HepG2 (cell line): ENCODE results near the gene ZNF771. TPM values are rescaled to one million over a fixed set of nuclear protein-coding genes. Genes with fewer than 3 reads are reported as not detected.

Source experiments
- ATAC-seq: fragments of 200-7000 bp; cut with Tn5 transposase; 3 replicates; pipeline ENCODE4 v1.9.1; 2020; ENCODE audit warnings: mild to moderate bottlenecking, moderate library complexity
- BruUV-seq: library from RNA; stranded (reverse); fragments of 400-500 nt; replicated peaks from 2 replicates; lab custom pipeline; 2021; lab: Mats Ljungman, UMichigan
- CTCF ChIA-PET: fragments of 300-600 bp; formaldehyde crosslinking; extraction: SDS; loops from one replicate; lab custom pipeline; 2021; ENCODE audit warnings: low total read pairs, inconsistent platforms, low intra/inter-chr PET ratio; lab: Yijun Ruan, JAX
- POLR2A ChIA-PET: fragments of 350-600 bp; sonication (Branson Sonifier 250); formaldehyde crosslinking; loops from one replicate; lab custom pipeline; 2020; ENCODE audit warnings: antibody characterized with exemption, inconsistent platforms; lab: Yijun Ruan, JAX
- DNase-seq: peaks from one replicate; pipeline ENCODE4 v3.0.0-alpha.2; 2015; ENCODE audit warnings: low spot score
- FAIRE-seq: peaks from 3 replicates; lab custom pipeline; 2011; peaks lifted over from hg19 to GRCh38; lab: Jason Lieb, UNC
- H2AFZ ChIP-seq: one replicate; pipeline ENCODE4 v1.6.1; 2011; ENCODE audit warnings: low read length, inconsistent platforms
- H3K27ac ChIP-seq: fragments of 300-600 bp; 3 replicates; pipeline ENCODE4 v1.8.0; 2011; ENCODE audit warnings: mixed run types, mild to moderate bottlenecking, mixed read lengths, low read length, inconsistent platforms; ENCODE audit not compliant: insufficient read depth; ENCODE audit errors: extremely low read length
- H3K27me3 ChIP-seq, 2 experiments: fragments of 200-600 bp in 1 of 2; 2 replicates in 1 of 2; 3 replicates in 1 of 2; pipeline versions ENCODE4 v1.6.0 to v1.8.0; 2011; ENCODE audit warnings: low read length in 2 of 2, mild to moderate bottlenecking in 2 of 2, moderate library complexity in 2 of 2, inconsistent platforms in 1 of 2; ENCODE audit not compliant: insufficient read depth in 2 of 2, control insufficient read depth in 1 of 2
- H3K36me3 ChIP-seq, 2 experiments: fragments of 200-600 bp in 1 of 2; replicated peaks in 1 of 2; 2 replicates in 1 of 2; 3 replicates in 1 of 2; pipeline versions ENCODE4 v1.5.1 to v1.8.0; 2011; ENCODE audit warnings: low read length in 2 of 2, inconsistent platforms in 1 of 2; ENCODE audit not compliant: insufficient read depth in 2 of 2, control insufficient read depth in 1 of 2
- H3K4me1 ChIP-seq: 2 replicates; pipeline ENCODE4 v1.5.1; 2012; ENCODE audit warnings: low read length, inconsistent platforms; ENCODE audit not compliant: insufficient read depth
- H3K4me2 ChIP-seq: 2 replicates; pipeline ENCODE4 v1.6.0; 2011; ENCODE audit warnings: low read depth, low read length, inconsistent platforms
- H3K4me3 ChIP-seq, 3 experiments: fragments of 200-600 bp in 1 of 3; sonication (generic), shearing (Covaris generic) in 1 of 3; replicated peaks in 1 of 3; 2 replicates each; pipeline ENCODE4 v1.5.1; 2011 to 2016; ENCODE audit warnings: low read length in 3 of 3, inconsistent platforms in 2 of 3, low read depth in 2 of 3, mild to moderate bottlenecking in 2 of 3, control low read depth in 1 of 3, mixed read lengths in 1 of 3; ENCODE audit not compliant: insufficient read depth in 1 of 3
- H3K79me2 ChIP-seq: one replicate; pipeline ENCODE4 v1.6.1; 2011; ENCODE audit warnings: low read length, inconsistent platforms; ENCODE audit not compliant: insufficient read depth
- H3K9ac ChIP-seq: 2 replicates; pipeline ENCODE4 v1.6.0; 2011; ENCODE audit warnings: mild to moderate bottlenecking, low read depth, low read length, inconsistent platforms; ENCODE audit not compliant: insufficient read depth
- H3K9me3 ChIP-seq: 2 replicates; pipeline ENCODE4 v1.5.1; 2012; ENCODE audit warnings: mild to moderate bottlenecking, low read length
- H4K20me1 ChIP-seq: 2 replicates; pipeline ENCODE4 v1.6.0; 2011; ENCODE audit warnings: inconsistent platforms, mild to moderate bottlenecking, low read length, moderate library complexity; ENCODE audit not compliant: insufficient read depth
- AGO2 ChIP-seq: fragments of 200-400 bp; formaldehyde crosslinking; optimal IDR thresholded peaks from 2 replicates; pipeline ENCODE3; 2017; ENCODE audit warnings: mild to moderate bottlenecking, low read depth, low read length, moderate library complexity
- ARID3A ChIP-seq: IDR thresholded peaks from 2 replicates; pipeline ENCODE4 v1.6.1; 2012; ENCODE audit warnings: low read depth, low read length, improper control_type of control experiment
- CREB3 ChIP-seq: sonication (generic); formaldehyde crosslinking; IDR thresholded peaks from 2 replicates; pipeline ENCODE4 v1.5.0; 2020; ENCODE audit warnings: missing genetic modification reagents
- RBFOX2 ChIP-seq: fragments of 200-400 bp; formaldehyde crosslinking; IDR thresholded peaks from 2 replicates; pipeline ENCODE4 v1.6.1; 2017; ENCODE audit warnings: low read depth, mild to moderate bottlenecking, low read length
- RFX5 ChIP-seq: IDR thresholded peaks from 2 replicates; pipeline ENCODE4 v1.6.1; 2011; ENCODE audit warnings: low read depth, low read length, improper control_type of control experiment
- SKIL ChIP-seq: sonication (generic); formaldehyde crosslinking; IDR thresholded peaks from 2 replicates; pipeline ENCODE4 v1.8.0; 2022; ENCODE audit warnings: missing genetic modification reagents, mild to moderate bottlenecking, moderate library complexity, borderline replicate concordance
- ZC3H13 ChIP-seq: sonication (generic); formaldehyde crosslinking; IDR thresholded peaks from 2 replicates; pipeline ENCODE4 v1.8.1; 2023; ENCODE audit warnings: mild to moderate bottlenecking, missing genetic modification reagents, moderate library complexity
- ZKSCAN1 ChIP-seq: fragments of 150-350 bp; IDR thresholded peaks from 2 replicates; pipeline ENCODE4 v1.6.1; 2014; ENCODE audit warnings: low read length
- ZNF740 ChIP-seq: sonication (generic); formaldehyde crosslinking; IDR thresholded peaks from 2 replicates; pipeline ENCODE4 v1.4.0; 2020; ENCODE audit warnings: missing genetic modification reagents
- WGBS: methylation state at CpG from one replicate; pipeline ENCODE4 v1.1.6; 2017; ENCODE audit warnings: low lambda C conversion rate; 5-methylcytosine and 5-hydroxymethylcytosine counted together
- in situ Hi-C: cut with HindIII; loops from 2 replicates; pipeline ENCODE4 v1.10.0; 2017; ENCODE audit warnings: low pct_unique_long_range_greater_than_20kb; ENCODE audit not compliant: extremely low pct_ligation_motif_present
- intact Hi-C: fragments of 100-400 bp; cut with micrococcal nuclease; formaldehyde crosslinking; loops from one replicate; pipeline ENCODE4 v1.10.0; 2022; ENCODE audit not compliant: unreplicated experiment
- polyA plus RNA-seq, 8 experiments: library from polyadenylated mRNA; depleted of rRNA in 3 of 8; stranded (reverse) in 7 of 8; unstranded in 1 of 8; fragments of >200 nt; fragmentation: Illumina TruSeq in 4 of 8; extraction: Trizol in 4 of 8; gene quantifications; 2 replicates each; pipeline versions ENCODE4 v1.2.1 to v1.2.3, GENCODE V29; 2011 to 2016; ENCODE audit warnings: low read depth in 4 of 8, missing spikeins in 1 of 8, mixed read lengths in 1 of 8; ENCODE audit not compliant: insufficient read depth in 1 of 8
- total RNA-seq, 5 experiments: library from RNA; depleted of rRNA; stranded (reverse); fragments of >200 nt; fragmentation: Illumina TruSeq; extraction: Trizol; gene quantifications; 2 replicates each; pipeline ENCODE4 v1.2.3, GENCODE V29; 2016; ENCODE audit warnings: low read depth in 1 of 5

ZNF771 gene
- total and polyA plus RNA-seq, 2 of the 13 experiments (the other 11 are each of a cell fraction or from before 2014, with no cell fraction given): 5.0 to 11.8 TPM

- no peak for ATAC-seq
- H3K4me3 ChIP-seq: no peak overlapping the region
- in situ Hi-C loops (no loop called here), intact Hi-C loops (no loop called here)
- FAIRE-seq: no peak
- H2AFZ ChIP-seq: no peak overlapping the region
- DNase-seq: no peak
- H3K27ac ChIP-seq: no peak overlapping the region
- no peak overlapping the region for H3K9ac ChIP-seq
- H3K4me1 ChIP-seq: peaks cover 60% of the 10 kb centered on the region
- no peaks in the 10 kb centered on the region for H3K9me3 ChIP-seq
- H3K27me3 ChIP-seq: no peaks in the 10 kb centered on the region
- no peak for TF ChIP-seq CREB3 (CRISPR knock-in tag)
- no peak for TF ChIP-seq RFX5
- TF ChIP-seq RBFOX2: peak; percentile 13
- no TSS peak for BruUV-seq
- H4K20me1 ChIP-seq: no peaks in the 10 kb centered on the region; the same call in 1 of the 2 replicates
- peaks cover 3 to 17% of the 10 kb centered on the region in 2 experiments; a peak in 4 of 5 replicates for H3K36me3 ChIP-seq
- ChIA-PET CTCF (no interaction called here), POLR2A (interaction anchor here (2.9 kb wide), 1 partner anchor 10 kb away, joined by 16 read pairs; the partner anchor contains the start of gene ZNF771)
- 98% methylated on average over 28 of the region's 42 CpGs for WGBS
- H3K4me2 ChIP-seq: no peak overlapping the region
- peaks cover 17% of the 10 kb centered on the region for H3K79me2 ChIP-seq
Observed at GRCh38 chr16:30397776-30398660, 9.4 kb upstream of the ZNF771 start.

GRCh38 chr16:30398661-30399434, 8.6 kb upstream of the ZNF771 start:
- intact Hi-C loops: no loop called here

More at GRCh38 chr16:30398661-30399434, 8.6 kb upstream of the ZNF771 start:
- TF ChIP-seq AGO2: peak; percentile 47
- 0 out of 2 replicates have a peak, but pooled peaks have one; percentile 62 for TF ChIP-seq ZKSCAN1
- TF ChIP-seq ARID3A: no peak
- no peak for TF ChIP-seq SKIL (CRISPR knock-in tag)
- peak; percentile 42; the same call in 1 of the 2 replicates for TF ChIP-seq ZC3H13 (CRISPR knock-in tag)
- TF ChIP-seq ZNF740 (CRISPR knock-in tag): 0 out of 2 replicates have a peak, but pooled peaks have one; percentile 32
- TF ChIP-seq, all 625 proteins: peak for 4
- peaks cover 17% of the 10 kb centered on the region for H3K79me2 ChIP-seq
- CTCF ChIA-PET: no interaction called here
- H3K9me3 ChIP-seq: no peaks in the 10 kb centered on the region
- no peak for ATAC-seq
- no peak for DNase-seq
- no peak overlapping the region for H3K9ac ChIP-seq
- no peak overlapping the region for H3K27ac ChIP-seq
- in situ Hi-C loops: no loop called here
- FAIRE-seq: no peak
- WGBS: 90% methylated on average over 19 of the region's 23 CpGs
- H2AFZ ChIP-seq: no peak overlapping the region
- no peaks in the 10 kb centered on the region for H3K27me3 ChIP-seq
- H3K36me3 ChIP-seq: peaks cover 3 to 17% of the 10 kb centered on the region in 2 experiments; a peak in 4 of 5 replicates
- H3K4me2 ChIP-seq: no peak overlapping the region
- POLR2A ChIA-PET: interaction anchor here (2.9 kb wide), 1 partner anchor 9 kb away, joined by 16 read pairs; the partner anchor contains the start of gene ZNF771
- BruUV-seq: no TSS peak
- peaks cover 55% of the 10 kb centered on the region for H3K4me1 ChIP-seq
- H3K4me3 ChIP-seq: no peak overlapping the region
- no peaks in the 10 kb centered on the region; the same call in 1 of the 2 replicates for H4K20me1 ChIP-seq
